GM19468 (cell line): ENCODE data around the gene GATAD2A.
"Not testable (repeated sequence)": the region's sequence is repeated elsewhere in the genome, so short reads cannot be mapped to it uniquely, and the experiment has no call there.

Experiments
- ATAC-seq: cut with Tn5 transposase; IDR thresholded peaks from one replicate; pipeline ENCODE4 v1.9.1; 2021; ENCODE audit warnings: mild to moderate bottlenecking, moderate library complexity, moderate number of reproducible peaks; ENCODE audit not compliant: unreplicated experiment; ENCODE audit errors: extremely low read depth

The GATAD2A gene, protein sequence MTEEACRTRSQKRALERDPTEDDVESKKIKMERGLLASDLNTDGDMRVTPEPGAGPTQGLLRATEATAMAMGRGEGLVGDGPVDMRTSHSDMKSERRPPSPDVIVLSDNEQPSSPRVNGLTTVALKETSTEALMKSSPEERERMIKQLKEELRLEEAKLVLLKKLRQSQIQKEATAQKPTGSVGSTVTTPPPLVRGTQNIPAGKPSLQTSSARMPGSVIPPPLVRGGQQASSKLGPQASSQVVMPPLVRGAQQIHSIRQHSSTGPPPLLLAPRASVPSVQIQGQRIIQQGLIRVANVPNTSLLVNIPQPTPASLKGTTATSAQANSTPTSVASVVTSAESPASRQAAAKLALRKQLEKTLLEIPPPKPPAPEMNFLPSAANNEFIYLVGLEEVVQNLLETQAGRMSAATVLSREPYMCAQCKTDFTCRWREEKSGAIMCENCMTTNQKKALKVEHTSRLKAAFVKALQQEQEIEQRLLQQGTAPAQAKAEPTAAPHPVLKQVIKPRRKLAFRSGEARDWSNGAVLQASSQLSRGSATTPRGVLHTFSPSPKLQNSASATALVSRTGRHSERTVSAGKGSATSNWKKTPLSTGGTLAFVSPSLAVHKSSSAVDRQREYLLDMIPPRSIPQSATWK

DNA sequence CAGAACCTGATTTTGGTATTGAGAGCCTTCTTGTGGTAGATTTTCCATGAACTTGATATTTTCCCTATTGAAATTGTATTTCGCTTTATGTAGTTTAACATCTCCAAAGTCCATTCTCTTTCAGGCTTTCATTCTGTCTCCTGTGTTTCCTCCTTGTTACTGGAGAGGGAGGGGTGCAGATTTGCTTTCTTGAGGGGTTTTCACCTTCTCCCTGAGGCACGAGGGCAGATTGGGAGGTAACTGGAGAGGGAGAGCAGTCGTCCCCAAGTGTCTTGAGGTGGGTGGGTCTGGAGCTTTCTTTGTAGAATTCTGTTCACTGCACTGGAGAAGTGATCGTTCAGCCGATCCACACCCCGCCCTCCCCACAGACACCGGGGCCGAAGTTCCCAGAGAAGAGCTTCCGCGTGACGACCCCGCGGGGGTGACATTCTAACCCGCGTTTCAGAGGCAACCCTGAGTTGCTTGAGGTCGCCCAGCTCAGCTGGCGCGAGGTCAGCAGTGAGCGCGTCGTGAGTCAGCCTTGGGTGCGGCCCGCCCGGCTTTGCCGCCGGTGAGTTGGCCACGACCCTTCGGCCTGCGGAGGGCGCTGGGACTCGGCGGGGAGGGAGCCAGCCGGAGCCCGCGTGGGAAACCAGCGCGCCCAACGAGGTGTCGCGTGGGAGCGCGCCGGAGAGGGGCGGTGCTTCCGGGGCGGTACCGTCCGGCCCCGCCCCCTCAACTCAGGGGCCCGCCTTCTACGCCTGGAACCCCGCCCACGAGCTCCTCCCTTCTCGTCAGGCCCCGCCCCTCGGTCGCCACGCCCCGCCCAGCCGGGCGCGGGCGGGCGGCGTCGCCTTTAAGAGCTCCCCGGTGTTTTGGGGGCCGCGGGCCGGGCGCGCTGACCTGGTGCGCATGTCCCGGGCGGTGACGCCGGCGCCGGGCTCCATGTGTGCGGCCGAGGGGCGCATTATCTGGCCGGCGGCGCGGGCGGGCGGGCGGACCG is at the start of gene GATAD2A:
Gene GATAD2A (plus strand): TSS at position 797 of the 982 bp plus-strand sequence. CDS start 59,671 bp downstream, outside the sequence.
- ATAC-seq = peak; percentile 55

DNA sequence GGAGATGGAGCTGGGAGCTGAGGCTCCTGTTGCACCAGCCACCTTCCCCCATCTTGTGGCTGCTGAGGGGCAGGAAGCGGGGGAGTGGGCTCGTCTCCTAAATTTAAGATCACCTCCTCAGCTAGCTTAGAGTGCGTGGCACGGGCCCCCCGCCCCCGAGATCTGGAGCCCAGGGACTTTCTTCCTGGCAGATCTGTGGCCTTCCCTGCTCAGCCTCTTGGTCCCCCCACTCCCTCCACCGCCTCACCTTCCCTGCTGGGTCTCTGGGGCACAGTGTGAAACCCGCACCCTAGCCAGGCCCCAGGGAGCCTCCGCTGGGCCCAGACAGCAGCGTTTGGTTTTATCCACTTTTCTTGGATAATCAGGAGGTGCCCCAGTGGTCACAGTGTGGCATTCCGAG is 49.0 kb upstream of the GATAD2A start:
- no peak for ATAC-seq

DNA sequence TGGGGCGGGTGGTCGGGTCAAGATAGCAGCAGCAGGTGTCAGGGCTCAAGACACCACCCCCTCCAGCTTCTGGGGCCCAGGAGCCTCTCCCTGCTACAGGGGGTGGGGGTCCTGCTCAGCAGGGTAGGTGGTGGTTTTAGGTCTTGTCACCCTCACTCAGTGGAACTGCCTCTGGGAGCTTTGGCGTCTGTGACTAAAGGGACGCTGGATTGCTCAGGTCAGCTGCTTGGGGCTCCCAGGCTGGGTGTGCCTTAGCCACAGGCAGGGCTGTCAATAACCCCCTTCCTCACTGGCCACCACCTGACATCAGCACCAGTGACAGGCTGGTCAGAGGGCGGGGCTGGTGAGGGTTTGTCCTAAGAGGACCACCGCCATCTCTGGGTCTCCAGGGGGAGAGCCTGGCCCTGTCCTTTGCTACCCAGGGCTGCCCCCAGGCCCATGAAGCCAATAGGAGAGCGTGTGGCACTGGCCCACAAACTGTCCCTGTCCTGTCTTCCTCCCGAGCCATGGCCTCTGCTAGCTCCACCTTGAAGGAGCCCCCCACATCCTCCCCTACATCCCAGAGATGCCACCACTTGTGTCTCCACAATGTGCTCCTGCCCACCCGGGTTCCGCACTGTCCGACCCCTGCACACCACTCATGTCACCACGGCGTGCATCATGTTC is 48.4 kb upstream of the GATAD2A start:
- no peak for ATAC-seq

DNA sequence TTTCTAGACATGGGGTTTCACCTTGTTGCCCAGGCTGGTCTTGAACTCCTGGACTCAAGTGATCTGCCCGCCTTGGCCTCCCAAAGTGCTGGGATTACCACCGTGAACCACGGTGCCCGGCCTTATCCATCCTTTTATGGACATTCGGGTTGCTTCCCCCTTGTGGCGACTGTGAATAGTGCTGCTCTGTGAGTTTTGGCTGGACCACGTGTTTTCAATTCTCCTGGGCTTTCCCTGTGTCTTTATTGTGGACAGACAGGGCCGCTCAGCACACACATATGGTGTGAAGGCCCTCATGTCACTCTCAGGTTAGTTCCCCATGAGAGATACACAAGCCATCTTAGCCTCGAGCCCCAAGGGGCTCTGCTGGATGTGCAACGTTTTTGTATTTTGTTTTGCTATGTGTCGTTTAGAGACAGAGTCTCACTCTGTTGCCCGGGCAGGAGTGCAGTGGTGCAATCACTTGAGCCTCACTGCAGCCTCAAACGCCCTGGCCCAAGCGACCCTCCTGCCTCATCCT is 44.3 kb upstream of the GATAD2A start:
- ATAC-seq = no peak

DNA sequence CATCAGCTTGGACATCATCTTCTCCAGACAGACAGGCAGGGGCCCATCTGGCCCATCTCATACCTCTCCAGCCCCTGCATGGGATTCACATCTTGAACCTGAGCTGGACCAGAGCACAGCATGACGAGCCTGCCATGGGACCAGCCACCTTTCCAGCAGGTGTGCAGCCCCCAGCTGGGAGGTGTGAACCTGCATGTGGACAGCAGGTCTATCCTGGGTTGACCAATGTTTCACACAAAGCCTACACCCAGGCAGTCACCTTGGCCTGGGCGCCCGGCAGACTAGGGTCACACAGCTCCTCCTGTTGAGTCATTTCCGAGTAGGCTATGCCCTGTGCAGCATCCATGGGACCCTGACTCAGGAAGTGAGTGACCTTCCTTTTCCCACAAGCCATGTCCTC is 43.4 kb upstream of the GATAD2A start:
- no peak for ATAC-seq

DNA sequence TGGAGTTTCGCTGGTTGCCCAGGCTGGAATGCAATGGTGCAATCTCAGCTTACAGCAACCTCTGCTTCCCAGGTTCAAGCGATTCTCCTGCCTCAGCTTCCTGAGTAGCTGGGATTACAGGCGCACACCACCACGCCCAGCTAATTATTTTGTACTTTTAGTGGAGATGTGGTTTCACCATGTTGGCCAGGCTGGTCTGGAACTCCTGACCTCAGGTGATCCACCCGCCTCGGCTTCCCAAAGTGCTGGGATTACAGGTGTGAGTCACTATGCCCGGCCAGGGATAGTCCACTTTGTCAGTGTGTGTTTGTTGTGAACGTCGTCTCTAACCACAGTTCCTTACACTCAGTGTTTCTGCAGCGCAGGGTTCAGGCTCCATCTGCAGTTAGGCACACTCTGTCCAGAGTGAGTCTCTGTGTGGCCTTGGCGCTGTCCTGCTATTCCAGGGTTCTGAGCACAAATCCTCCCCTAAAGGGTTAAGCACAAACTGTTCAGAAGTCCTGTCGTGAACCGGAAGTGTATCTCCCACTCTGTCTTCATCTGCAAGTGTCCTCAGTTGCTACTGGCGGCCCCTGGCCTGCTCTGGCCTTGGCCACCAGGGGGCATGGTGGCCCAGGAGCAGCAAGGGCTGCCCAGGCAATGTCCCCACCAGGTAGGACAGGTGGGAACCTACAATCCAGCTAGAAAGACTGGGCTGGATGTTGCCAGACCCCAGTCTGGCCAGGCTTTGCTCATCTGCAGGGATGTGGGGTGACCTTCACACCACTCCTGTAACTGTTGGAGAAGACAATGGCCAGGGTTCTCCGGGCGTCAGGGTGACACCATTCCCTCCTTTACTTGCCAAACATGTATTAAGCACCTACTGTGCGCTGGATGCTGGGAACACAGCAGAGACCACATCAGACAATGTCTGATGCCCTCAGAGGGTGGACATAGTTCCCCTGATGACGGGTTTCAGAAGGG is 38.8 kb upstream of the GATAD2A start:
- ATAC-seq = peak; percentile 28

DNA sequence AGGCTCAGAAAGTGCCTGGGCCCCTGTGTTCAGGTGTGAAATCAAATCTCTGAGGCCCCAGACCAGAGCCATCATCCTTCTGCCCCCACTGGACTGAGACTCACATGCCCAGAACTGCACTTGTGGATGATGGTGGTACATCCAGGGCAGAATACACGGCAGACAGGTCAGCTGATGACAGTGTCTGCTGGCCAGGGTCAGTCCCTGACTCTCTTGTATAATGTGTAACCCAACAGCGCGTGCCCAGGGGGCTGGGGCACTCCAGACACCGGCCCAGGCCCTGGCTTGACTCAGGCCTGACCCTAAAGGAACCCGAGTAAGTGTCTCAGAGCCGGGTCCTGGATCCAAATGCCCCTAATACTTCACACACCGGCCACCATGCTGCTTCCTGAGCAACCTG is 37.4 kb upstream of the GATAD2A start:
- no peak for ATAC-seq

DNA sequence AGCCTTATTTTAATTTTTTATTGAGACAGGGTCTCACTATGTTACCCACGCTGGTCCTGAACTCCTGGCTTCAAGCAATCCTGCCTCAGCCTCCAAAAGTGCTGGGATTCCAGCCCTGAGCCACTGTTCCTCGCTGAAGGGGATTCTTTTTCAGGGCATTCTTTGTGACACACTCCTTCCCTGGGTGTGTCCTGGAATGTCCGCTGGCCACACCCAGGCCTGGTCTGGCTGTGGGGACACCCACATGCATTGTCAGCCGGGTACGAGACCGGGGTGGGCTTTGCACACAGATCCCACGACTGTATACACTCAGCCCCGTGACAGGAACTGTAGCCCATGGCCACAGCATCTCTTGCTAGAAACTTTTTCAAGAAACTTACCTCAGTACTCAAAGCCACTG is 34.4 kb upstream of the GATAD2A start:
- no peak for ATAC-seq

DNA sequence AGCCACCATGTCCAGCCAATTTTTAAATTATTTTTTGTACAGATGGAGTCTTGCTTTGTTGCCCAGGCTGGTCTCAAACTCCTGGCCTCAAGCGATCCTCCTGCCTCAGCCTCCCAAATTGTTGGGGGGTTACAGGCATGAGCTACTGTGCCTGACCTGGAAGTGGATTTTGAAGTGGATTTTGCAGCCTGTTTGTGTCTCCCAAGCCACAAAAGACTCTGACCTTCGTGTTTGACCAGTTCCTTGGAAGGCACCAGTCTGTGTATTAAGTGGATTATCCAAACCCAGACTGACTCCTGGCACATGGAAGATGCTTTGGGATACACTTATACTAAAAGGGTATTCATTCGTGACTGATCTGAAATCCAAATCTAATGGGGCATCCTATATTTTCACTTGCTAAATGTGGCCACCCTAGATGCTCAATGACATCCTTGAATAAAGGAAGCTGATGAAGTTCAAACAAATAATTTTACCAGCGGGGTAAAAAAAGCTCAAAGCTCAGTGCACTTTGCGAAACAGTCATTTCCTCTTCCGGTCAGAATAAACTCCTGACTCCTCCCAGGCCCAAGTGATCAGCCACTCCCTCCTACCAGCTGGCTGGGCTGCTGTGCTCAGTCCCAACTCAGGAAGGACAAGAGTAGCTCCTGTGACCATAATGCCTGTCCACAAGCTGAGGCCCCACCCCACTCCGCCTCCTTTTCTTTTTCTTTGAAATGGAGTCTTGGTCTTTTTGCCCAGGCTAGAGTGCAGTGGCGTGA is 32.6 kb upstream of the GATAD2A start:
- ATAC-seq = no peak

DNA sequence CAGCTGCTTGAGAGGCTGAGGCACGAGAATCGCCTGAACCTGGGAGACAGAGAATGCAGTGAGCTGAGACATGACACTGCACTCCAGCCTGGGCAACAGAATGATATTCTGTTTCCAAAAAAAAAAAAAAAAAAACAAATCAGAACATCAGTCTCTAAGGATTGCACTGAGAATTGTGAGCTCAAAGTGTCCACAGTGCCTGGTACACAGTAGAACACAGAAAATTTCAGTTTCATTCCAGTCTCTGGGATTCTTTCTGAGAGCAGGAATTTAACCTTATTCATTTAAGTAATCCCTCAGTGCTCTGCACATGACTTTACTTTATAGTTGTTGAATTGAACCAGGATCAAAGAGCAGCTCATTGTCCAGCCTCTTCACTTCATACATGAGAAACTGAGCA is 25.9 kb upstream of the GATAD2A start:
- no peak for ATAC-seq

DNA sequence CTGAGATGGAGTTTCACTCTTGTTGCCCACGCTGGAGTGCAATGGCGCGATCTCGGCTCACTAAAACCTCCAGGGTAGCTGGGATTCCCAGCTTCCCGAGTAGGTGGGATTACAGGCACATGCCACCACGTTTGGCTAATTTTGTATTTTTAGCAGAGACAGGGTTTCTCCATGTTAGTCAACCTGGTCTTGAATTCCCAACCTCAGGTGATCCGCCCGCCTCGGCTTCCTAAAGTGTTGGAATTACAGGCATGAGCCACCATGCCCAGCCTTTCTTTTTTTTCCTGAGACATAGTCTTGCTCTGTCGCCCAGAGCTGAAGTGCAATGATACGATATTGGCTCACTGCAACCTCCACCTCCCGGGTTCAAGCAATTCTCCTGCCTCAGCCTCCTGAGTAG is 25.2 kb upstream of the GATAD2A start:
- not testable (repeated sequence) for ATAC-seq

DNA sequence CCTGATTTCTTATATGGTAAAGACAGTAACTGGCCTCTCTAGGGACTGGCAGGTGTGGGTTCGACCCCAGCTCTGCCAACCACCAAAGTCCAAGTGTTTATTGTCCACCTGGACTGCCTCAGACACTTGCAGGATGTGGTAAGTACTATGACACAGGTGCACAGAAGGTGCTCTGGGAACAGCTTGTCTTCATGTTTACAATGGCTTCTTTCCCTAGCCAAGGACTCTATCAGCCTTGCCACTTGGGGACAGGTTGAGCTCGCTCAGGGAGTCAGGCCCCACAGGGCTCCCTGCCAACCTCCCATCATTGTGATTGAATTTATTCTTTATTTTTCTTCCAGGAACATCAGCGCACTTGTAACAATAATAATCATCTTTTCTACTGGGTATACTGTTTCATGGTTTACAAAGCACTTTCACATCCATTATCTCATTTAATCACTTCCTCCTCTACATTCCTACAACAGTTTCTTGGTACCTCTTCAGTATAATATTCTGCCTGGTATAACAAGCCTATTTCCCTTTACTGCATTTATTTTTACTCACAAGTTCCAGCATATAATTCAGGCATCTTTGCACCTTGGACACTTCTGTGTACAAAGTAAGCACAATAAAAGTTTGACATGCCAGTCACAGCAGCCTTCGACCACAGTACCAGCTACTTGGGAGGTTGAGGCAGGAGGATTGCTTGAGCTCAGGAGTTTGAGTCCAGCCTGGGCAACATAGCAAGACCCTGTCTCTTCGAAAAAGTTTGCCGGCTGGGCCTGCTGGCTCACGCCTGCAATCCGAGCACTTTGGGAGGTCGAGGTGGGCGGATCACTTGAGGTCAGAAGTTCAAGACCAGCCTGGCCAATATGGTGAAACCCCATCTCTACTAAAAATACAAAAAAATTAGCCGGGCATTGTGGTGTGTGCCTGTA is 24.2 kb upstream of the GATAD2A start:
- ATAC-seq = no peak

DNA sequence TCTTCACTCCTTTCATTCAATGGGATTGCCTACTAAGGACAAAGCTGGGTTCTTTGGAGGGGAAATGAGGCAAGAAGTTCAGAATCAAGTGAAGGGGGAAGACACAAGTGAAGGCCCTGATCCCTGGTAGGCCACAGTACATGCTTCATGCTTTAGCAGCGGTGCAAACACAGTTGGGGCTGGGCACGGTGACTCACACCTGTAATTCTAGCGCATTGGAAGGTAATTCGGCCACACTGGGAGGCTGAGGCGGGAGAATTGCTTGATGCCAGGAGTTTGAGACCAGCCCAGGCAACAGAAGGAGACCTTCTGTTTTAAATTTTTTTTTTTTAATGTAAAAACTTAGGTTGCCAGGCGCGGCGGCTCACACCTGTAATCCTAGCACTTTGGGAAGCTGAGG is 23.4 kb upstream of the GATAD2A start:
- ATAC-seq = no peak

DNA sequence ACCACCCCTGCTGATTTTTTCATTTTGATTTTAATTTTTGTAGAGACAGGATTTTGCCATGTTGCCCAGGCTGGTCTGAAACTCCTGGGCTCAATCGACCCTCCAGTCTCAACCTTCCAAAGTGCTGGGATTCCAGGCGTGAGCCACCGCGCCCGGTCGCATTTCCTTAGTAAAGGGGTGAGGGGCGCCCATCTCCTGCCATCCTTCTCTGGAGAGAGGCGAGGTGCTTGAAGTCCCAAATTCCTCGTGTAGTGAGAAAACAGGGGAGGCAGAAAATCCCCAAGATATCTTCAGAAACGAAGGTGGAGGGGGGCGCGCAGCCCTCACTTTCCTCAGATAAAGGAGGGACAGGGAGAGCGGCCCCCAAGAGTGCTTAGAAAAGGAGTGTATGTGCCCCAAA is 21.0 kb upstream of the GATAD2A start:
- no peak for ATAC-seq

DNA sequence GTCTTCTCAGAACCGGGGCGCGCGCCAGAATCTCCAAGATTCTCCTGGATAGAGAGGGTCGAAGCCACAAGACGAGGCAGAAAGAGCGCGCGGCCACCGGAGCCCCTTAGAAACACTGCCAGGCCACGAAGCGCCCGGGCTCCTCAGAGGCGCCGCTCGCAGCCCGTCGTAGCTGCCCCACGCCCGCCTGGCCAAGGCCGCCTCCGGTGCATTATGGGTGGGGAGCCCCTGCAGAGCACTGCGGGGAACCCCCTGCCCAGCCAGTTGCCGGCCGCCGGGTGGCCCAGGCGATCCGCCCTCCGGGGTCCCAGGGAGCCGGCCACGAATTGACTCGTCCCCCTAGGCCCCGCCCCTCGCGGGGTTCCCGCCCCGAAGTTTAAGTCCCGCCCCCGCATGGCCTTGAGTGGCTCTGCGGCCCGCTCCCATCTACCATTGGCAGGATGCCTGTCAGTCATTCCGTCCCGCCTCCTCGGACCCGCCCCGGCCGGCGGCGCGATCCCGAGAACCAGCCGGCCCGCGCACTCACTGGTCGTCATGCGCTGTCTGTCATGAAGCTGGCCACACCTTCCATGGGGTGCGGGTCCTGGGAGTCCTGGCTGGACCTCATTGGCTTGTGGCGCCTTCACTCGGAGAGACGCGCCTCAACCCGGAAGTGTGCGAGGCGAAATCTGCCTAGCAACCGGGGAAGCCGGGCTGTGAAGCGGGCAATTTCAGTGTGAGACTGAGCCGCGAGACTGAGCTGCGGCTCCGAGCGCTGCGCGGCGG is 20.2 kb upstream of the GATAD2A start:
- ATAC-seq = peak; percentile 89
